CD4-positive, alpha-beta T cell treated with Interleukin-12 subunit alpha and Interleukin-12 subunit beta, for 1 hour (primary cell): Measurements from ENCODE around the gene PRKCH.

ENCODE experiments used
- DNase-seq: peaks from one replicate; pipeline ENCODE4 v3.0.0-alpha.2; 2020

The PRKCH gene

GRCh38 chr14:61537563-61538463 is 216.4 kb downstream of the PRKCH start:
- DNase-seq, result no peak

- DNase-seq, result no peak
Observed at GRCh38 chr14:61538464-61539022, 217.2 kb downstream of the PRKCH start.

- DNase-seq, result no peak
Observed at GRCh38 chr14:61539631-61540030, 218.3 kb downstream of the PRKCH start.

- DNase-seq, result no peak
Observed at GRCh38 chr14:61540931-61541330, 219.6 kb downstream of the PRKCH start.

- DNase-seq, result no peak
Observed at GRCh38 chr14:61542848-61543790, 221.7 kb downstream of the PRKCH start.

GRCh38 chr14:61543946-61544345 is 222.6 kb downstream of the PRKCH start:
- DNase-seq, result no peak

- no peak for DNase-seq
Observed at GRCh38 chr14:61544448-61545330, 223.3 kb downstream of the PRKCH start.

GRCh38 chr14:61545726-61546455 is 224.5 kb downstream of the PRKCH start:
- DNase-seq, result no peak

GRCh38 chr14:61547186-61548069 is 226.0 kb downstream of the PRKCH start:
- no peak for DNase-seq

GRCh38 chr14:61549425-61549824 is 228.0 kb downstream of the PRKCH start:
- no peak for DNase-seq

GRCh38 chr14:61551384-61551783 is 230.0 kb downstream of the PRKCH start:
- no peak for DNase-seq

GRCh38 chr14:61552241-61552640 is 230.9 kb downstream of the PRKCH start:
- DNase-seq, result no peak

- DNase-seq, result no peak
Observed at GRCh38 chr14:61553730-61554641, 232.6 kb downstream of the PRKCH start.

- DNase-seq, result no peak
Observed at GRCh38 chr14:61555056-61555838, 233.9 kb downstream of the PRKCH start.

GRCh38 chr14:61556455-61556854 is 235.1 kb downstream of the PRKCH start:
- DNase-seq, result no peak

GRCh38 chr14:61557262-61557661 is 235.9 kb downstream of the PRKCH start:
- no peak for DNase-seq

GRCh38 chr14:61557854-61558253 is 236.5 kb downstream of the PRKCH start:
- DNase-seq, result no peak

GRCh38 chr14:61558271-61558670 is 236.9 kb downstream of the PRKCH start:
- DNase-seq, result no peak
